ENCODE measurements around the gene TRAF7.

TRAF7 gene

DNA sequence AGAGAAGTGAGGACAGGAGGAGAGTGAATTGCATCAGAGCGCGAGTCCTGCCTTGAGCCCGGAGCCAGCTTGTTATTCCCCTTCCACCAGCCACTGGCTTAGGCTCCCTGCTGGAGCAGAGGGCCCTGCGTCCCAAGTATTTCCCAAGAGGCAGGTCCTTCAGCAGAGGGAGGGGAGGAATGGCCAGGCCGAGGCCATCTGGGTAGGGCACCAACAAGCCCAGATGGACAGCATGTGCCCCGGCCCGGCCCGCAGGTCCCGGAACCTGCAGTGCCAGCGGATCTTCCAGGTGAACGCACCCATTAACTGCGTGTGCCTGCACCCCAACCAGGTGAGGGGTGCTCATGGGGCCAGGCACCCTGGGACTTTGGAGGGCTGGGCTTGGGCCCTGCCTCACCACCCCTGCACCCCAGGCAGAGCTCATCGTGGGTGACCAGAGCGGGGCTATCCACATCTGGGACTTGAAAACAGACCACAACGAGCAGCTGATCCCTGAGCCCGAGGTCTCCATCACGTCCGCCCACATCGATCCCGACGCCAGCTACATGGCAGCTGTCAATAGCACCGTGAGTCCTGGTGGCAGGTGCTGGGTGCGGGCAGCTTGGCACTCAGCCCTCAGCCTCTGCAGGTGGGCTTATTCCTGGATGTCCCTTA is 51.3 kb downstream of the TRAF7 start:
- ChIA-PET POLR2A (interaction anchor here (0.9 to 2.9 kb wide), 5 partner anchors 9 to 184 kb away, joined by 3 to 12 read pairs (median 6); partner anchors contain the start of genes ECI1 and TRAF7), CTCF (no interaction called here)

DNA sequence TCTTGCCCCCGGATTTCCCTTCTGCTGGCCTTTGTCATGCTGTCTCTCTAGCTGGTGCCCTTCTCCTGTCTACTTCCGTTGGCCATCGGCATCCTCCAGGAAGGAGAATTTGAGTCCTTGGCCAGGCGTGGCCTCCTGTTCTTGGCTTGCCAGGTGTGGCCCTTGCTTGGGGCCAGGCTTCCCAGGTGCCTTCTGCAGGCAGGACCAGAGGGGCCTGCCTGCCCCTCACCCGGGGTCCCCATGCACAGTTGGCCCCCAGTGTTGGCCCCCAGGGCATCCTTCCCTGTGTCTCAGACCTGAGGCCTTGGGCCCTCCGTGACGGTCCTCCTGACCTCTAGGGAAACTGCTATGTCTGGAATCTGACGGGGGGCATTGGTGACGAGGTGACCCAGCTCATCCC is 52.3 kb downstream of the TRAF7 start:
- no peak for DNase-seq (ENCODE audit: extremely low spot score)
- TF ChIP-seq FOXK2 (IDR thresholded peaks at IDR 0.05) (no peak), L3MBTL2 (conservative IDR thresholded peaks at IDR 0.05) (no peak), FOXM1 (IDR thresholded peaks at IDR 0.05; ENCODE audit: borderline replicate concordance) (no peak), TARDBP (IDR thresholded peaks at IDR 0.05) (no peak), FOXA1 (IDR thresholded peaks at IDR 0.05) (no peak), HDGF (IDR thresholded peaks at IDR 0.05; ENCODE audit: borderline replicate concordance) (no peak), ZNF384 (IDR thresholded peaks at IDR 0.05) (no peak), ARNT (IDR thresholded peaks at IDR 0.05) (no peak), ELF4 (IDR thresholded peaks at IDR 0.05) (no peak), SUZ12 (IDR thresholded peaks at IDR 0.05) (no peak), SP1 (IDR thresholded peaks at IDR 0.05) (no peak), CTBP1 (IDR thresholded peaks at IDR 0.05; ENCODE audit: borderline replicate concordance) (no peak), LEF1 (IDR thresholded peaks at IDR 0.05; ENCODE audit: borderline replicate concordance) (no peak)
- TF ChIP-seq, protein P1, sequence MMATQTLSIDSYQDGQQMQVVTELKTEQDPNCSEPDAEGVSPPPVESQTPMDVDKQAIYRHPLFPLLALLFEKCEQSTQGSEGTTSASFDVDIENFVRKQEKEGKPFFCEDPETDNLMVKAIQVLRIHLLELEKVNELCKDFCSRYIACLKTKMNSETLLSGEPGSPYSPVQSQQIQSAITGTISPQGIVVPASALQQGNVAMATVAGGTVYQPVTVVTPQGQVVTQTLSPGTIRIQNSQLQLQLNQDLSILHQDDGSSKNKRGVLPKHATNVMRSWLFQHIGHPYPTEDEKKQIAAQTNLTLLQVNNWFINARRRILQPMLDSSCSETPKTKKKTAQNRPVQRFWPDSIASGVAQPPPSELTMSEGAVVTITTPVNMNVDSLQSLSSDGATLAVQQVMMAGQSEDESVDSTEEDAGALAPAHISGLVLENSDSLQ (IDR thresholded peaks at IDR 0.05): no peak
- ChIA-PET CTCF (no interaction called here), POLR2A (interaction anchor here (1.6 kb wide), 1 partner anchor 44 kb away, joined by 4 read pairs; the partner anchor contains the start of gene ECI1)

More for the DNA sequence above, 51.3 kb downstream of the TRAF7 start:
- TF ChIP-seq HDGF (IDR thresholded peaks at IDR 0.05; ENCODE audit: borderline replicate concordance) (no peak), ELF4 (IDR thresholded peaks at IDR 0.05) (no peak), NFRKB (IDR thresholded peaks at IDR 0.05) (no peak), LEF1 (IDR thresholded peaks at IDR 0.05; ENCODE audit: borderline replicate concordance) (no peak), ZNF384 (IDR thresholded peaks at IDR 0.05) (no peak), TARDBP (IDR thresholded peaks at IDR 0.05) (no peak), BHLHE40 (IDR thresholded peaks at IDR 0.05; ENCODE audit: borderline replicate concordance) (no peak), FOXM1 (IDR thresholded peaks at IDR 0.05; ENCODE audit: borderline replicate concordance) (no peak)
- TF ChIP-seq, protein P1 (IDR thresholded peaks at IDR 0.05): no peak
- no peak for DNase-seq (ENCODE audit: extremely low spot score)

DNA sequence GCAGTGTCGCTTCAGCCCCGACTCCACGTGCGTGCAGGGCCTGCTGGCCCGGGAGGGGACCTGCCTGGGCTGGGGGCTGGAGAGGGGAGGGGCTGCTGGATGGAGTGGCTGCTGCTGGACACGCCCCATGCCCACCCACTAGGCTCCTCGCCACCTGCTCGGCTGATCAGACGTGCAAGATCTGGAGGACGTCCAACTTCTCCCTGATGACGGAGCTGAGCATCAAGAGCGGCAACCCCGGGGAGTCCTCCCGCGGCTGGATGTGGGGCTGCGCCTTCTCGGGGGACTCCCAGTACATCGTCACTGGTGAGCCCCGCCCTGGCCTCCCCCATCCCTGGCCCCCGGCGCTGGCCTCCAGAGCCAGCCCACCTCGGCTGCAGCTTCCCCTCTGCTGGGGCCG is 52.7 kb downstream of the TRAF7 start:
- POLR2A ChIA-PET: interaction anchor here (1.0 to 2.0 kb wide), 3 partner anchors 10 to 53 kb away, joined by 3 to 8 read pairs (median 4); partner anchors contain the start of genes ECI1 and TRAF7
- CTCF ChIA-PET: no interaction called here
- no peak for DNase-seq (ENCODE audit: extremely low spot score)

DNA sequence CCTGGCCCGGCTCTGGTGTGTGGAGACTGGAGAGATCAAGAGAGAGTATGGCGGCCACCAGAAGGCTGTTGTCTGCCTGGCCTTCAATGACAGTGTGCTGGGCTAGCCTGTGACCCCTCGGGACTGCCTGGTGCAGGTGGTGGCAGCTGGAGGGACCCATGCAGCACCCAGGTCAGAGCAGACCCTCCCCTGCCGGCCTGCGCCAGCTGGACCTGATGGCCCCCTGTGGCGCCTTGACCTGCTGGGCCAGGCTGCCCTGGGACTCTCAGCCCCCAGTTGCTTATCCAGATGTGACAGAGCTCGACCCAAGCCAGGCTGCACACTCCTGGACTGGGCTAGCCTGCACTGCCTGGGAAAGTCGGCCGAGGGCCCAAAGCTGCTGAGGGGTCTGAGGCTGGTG is 53.2 kb downstream of the TRAF7 start:
- CTCF ChIA-PET: no interaction called here
- POLR2A ChIA-PET: interaction anchor here (1.0 to 2.0 kb wide), 3 partner anchors 10 to 54 kb away, joined by 3 to 8 read pairs (median 4); partner anchors contain the start of genes ECI1 and TRAF7
- DNase-seq (ENCODE audit: extremely low spot score): no peak

More for the DNA sequence above, 52.7 kb downstream of the TRAF7 start:
- TF ChIP-seq SP1 (IDR thresholded peaks at IDR 0.05) (no peak), ZNF384 (IDR thresholded peaks at IDR 0.05) (no peak), ELF4 (IDR thresholded peaks at IDR 0.05) (no peak), FOXK2 (IDR thresholded peaks at IDR 0.05) (no peak), HDGF (IDR thresholded peaks at IDR 0.05; ENCODE audit: borderline replicate concordance) (no peak), L3MBTL2 (conservative IDR thresholded peaks at IDR 0.05) (no peak), ARNT (IDR thresholded peaks at IDR 0.05) (no peak), FOXM1 (IDR thresholded peaks at IDR 0.05; ENCODE audit: borderline replicate concordance) (no peak), CTBP1 (IDR thresholded peaks at IDR 0.05; ENCODE audit: borderline replicate concordance) (no peak), LEF1 (IDR thresholded peaks at IDR 0.05; ENCODE audit: borderline replicate concordance) (no peak), BHLHE40 (IDR thresholded peaks at IDR 0.05; ENCODE audit: borderline replicate concordance) (no peak), TARDBP (IDR thresholded peaks at IDR 0.05) (no peak), FOXA1 (IDR thresholded peaks at IDR 0.05) (no peak), SUZ12 (IDR thresholded peaks at IDR 0.05) (no peak), NFRKB (IDR thresholded peaks at IDR 0.05) (no peak)
- TF ChIP-seq, protein P1 (IDR thresholded peaks at IDR 0.05): no peak

More for the DNA sequence above, 53.2 kb downstream of the TRAF7 start:
- TF ChIP-seq BHLHE40 (IDR thresholded peaks at IDR 0.05; ENCODE audit: borderline replicate concordance): no peak
- no peak for TF ChIP-seq L3MBTL2 (conservative IDR thresholded peaks at IDR 0.05)
- no peak for TF ChIP-seq FOXM1 (IDR thresholded peaks at IDR 0.05; ENCODE audit: borderline replicate concordance)
- TF ChIP-seq ZNF384 (IDR thresholded peaks at IDR 0.05): no peak
- TF ChIP-seq ELF4 (IDR thresholded peaks at IDR 0.05): no peak
- TF ChIP-seq FOXA1 (IDR thresholded peaks at IDR 0.05): no peak
- TF ChIP-seq, protein P1 (IDR thresholded peaks at IDR 0.05): no peak
- TF ChIP-seq CTBP1 (IDR thresholded peaks at IDR 0.05; ENCODE audit: borderline replicate concordance): no peak
- no peak for TF ChIP-seq FOXK2 (IDR thresholded peaks at IDR 0.05)
- no peak for TF ChIP-seq TARDBP (IDR thresholded peaks at IDR 0.05)
- TF ChIP-seq ARNT (IDR thresholded peaks at IDR 0.05): no peak
- no peak for TF ChIP-seq SP1 (IDR thresholded peaks at IDR 0.05)
- TF ChIP-seq HDGF (IDR thresholded peaks at IDR 0.05; ENCODE audit: borderline replicate concordance): no peak
- no peak for TF ChIP-seq LEF1 (IDR thresholded peaks at IDR 0.05; ENCODE audit: borderline replicate concordance)
- TF ChIP-seq SUZ12 (IDR thresholded peaks at IDR 0.05): no peak
- no peak for TF ChIP-seq NFRKB (IDR thresholded peaks at IDR 0.05)

All from HEK293T (cell line).